Activated CD4-positive, CD25-positive, alpha-beta regulatory T cell treated with anti-CD3 and anti-CD28 coated beads, Interleukin-2, amount 50 U/mL, for 24 hours (primary cell): ENCODE data around the gene MYBPC2.

Experiments
- ATAC-seq, 2 donors: fragments of 150-1000 bp; cut with Tn5 transposase; one replicate each; pipeline ENCODE4 v1.10.0; 2021; ENCODE audit warnings: mild to moderate bottlenecking in 1 of 2, moderate library complexity in 1 of 2

The MYBPC2 gene

GRCh38 chr19:50500753-50501151 lies 68.1 kb downstream of the MYBPC2 start:
- no peak for ATAC-seq

DNA sequence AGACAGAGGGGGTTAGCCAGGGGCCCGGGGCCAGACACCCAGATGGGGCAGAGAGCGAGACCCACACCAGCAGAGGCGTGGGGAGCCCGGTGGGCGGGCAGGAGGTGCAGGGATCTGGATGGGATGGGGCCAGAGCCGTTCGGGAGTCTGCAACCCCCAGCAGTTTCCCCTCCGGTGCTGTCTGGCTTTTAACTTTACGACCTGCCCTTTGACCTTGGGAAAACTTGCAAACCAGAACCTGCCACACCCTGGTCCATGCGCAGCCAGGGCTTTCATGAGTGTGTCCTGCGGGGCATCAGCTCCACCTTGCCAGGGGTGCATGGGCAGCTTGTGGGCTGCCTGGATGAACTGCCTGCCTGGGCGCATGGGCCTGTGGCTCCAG lies 68.5 kb downstream of the MYBPC2 start:
- ATAC-seq = no peak

DNA sequence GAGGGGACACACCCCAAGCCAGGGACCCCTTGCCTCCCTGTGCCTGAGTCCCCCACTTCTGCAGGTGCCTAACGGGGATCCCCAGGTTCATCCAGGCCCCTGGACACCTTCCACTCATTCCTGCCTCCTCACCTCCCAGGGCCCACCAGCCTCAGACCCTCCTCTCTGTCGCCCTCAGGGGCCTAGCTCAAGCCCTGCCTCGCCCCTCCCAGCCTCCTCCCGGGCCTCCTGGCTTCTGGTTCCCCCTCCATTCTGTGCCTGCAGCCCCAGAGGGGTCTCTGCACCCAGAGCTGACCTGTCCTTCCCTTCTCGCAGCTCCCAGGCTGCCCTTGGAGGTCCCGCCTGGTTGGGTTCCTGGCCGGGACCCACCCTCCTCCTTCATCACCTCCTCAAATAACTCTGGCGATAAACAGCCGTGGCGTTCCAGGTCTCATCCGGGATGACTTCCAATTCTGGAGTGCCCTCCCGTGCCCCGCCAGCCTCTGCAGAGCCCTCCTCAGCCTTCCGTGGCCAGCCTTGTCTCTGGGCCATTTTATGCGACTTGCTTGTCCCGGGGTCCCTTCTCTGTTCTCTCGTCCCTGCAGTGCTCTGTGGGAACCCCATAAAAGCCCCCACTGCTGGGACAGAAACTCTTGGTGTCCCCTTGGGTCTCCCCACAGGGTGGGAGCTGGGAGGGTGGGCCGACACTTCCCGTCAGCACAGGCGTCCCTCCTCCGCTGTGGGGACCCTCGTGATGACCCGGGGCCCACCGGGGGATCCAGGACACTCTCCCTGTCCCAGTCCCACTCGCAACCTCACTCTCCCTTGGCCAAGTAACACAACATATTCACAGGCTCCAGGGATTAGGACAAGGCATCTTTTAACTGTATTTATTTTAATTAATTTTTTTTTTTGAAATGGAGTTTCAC lies 69.1 kb downstream of the MYBPC2 start:
- ATAC-seq = no peak

DNA sequence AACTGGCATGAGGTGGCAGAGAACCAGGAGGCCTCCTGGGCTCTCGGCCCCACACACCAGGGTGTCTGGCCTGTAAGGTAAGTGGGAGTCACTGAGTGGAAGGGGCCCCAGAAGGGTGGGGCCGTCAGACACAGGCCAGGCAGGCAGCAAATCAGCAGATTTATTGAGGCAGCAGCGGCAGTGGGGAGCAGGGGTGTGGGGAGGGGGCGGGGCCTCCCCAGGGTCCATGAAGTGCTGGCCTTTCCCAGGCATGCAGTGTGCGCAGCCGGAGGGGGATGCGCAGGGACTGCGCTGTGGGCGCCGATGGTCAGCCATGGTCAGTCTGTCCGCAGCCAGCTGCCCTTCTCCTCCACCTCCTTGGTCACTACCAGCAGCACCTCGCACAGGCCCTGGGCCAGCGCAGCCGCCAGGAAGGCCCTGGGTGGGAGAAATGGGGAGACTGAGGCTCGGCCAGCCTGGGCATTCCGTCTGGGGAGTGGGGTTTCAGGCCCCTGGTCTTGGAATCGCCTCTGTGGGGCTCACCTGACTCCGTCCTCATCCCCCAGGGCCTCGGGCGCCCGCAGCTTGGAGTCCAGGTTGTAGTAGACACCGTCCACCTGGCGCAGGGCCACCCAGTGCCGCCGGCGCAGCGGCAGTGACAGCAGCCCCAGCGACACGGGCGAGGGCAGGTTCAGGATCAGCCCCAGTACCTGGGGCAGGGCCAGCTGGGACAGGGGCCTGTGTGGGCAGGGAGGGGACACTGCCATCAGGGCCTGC lies 73.3 kb downstream of the MYBPC2 start:
- ATAC-seq = no peak

- no peak for ATAC-seq
Measured at GRCh38 chr19:50506700-50507099, 74.0 kb downstream of the MYBPC2 start.

DNA sequence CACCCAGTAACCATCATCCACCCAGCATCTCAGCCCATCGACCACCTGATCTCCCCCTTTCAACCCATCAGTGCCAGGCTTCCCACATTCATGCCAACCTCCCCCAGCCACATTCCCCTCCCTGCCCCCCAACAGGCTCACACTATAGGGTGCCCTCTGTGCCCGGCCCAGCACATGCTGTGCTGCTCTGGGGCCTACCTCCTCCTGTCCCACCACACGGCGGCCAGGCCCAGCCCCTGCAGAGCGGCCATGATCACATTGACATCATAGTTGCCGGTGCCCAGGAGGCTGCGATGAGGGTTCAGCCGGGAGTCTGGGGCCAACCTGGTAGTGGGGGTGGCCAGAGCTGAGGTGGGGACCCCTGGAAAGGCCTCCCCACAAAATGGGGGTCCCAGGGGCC lies 74.7 kb downstream of the MYBPC2 start:
- ATAC-seq = no peak

DNA sequence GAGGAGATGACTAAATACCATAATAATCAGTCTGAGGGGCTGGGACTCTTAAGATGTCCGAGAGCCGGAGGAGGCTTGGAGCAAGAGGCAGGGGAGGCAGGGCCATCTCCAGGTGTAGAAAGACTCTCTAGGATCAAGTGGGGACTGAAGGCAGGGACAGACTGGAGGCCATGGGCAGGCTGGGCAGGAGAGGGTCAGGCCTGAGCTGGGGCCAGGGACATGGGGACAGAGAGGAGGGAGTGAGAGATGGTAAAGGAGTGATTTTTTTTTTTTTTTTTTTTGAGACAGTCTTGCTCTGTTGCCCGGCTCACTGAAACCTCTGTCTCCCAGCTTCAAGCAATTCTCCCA lies 76.1 kb downstream of the MYBPC2 start:
- ATAC-seq = no peak

GRCh38 chr19:50509366-50509765 lies 76.7 kb downstream of the MYBPC2 start:
- ATAC-seq = no peak

- no peak for ATAC-seq
Measured at GRCh38 chr19:50510121-50510670, 77.5 kb downstream of the MYBPC2 start.

DNA sequence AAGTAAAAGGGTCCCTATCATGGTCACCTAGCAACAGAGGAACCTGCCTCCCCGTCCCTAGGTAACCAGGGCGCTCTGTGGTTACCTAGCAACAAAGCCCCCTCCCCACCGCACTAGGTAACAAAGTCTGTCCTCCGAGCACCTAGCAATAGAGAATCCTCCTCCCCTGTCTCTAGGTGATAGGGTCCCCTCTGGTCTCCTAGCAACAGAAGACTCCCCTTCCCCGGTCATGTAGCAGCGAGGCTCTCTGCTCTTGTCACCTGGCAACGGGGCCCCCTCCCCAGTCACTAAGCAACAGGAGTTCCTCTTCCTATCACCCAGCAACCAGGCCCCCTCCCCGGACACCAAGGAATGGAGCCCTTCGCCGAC lies 78.0 kb downstream of the MYBPC2 start:
- no peak for ATAC-seq

DNA sequence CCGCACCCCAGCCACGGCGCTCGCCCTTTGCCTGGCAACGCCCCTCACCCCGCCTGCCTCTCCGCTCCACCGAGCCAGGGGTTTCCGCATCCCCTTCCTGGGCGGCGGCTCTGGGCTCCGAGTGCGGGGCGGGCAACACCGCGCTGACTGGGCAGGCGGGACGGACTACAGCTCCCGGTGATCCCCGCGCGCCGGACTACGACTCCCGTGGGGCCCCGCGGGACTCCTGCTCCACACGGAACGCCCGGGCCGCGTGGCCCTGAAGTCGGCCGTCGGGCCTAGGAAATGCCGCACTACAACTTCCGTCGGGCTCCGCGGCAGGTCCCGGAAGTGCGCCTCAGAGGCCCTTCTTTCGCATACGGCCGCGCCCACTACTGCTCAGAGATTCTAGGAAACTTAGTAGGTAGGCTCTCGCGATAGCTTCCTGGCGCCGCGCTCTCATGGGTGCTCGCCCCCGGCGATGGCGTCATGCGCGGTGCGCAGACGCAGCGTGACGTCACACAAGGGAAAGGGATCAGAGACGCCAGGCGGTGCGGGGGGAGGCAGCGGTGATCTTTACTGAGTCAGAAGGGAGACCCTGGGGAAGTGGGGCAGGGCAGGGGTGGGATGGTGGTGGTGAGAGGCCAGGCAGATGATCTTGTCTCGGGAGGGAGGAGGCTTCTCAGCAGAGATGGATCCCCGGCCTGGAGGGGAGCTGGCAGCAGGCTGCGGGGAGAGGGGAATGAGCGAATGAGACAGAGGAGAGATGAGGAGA lies 78.6 kb downstream of the MYBPC2 start, which contains the start of gene JOSD2:
JOSD2 (minus strand) TSS at position 123 of the 754 bp plus-strand sequence. CDS start 760 bp downstream, outside the sequence.
- ATAC-seq = peak; percentile 95 to 97

GRCh38 chr19:50512112-50512998 lies 79.7 kb downstream of the MYBPC2 start:
- ATAC-seq = no peak

DNA sequence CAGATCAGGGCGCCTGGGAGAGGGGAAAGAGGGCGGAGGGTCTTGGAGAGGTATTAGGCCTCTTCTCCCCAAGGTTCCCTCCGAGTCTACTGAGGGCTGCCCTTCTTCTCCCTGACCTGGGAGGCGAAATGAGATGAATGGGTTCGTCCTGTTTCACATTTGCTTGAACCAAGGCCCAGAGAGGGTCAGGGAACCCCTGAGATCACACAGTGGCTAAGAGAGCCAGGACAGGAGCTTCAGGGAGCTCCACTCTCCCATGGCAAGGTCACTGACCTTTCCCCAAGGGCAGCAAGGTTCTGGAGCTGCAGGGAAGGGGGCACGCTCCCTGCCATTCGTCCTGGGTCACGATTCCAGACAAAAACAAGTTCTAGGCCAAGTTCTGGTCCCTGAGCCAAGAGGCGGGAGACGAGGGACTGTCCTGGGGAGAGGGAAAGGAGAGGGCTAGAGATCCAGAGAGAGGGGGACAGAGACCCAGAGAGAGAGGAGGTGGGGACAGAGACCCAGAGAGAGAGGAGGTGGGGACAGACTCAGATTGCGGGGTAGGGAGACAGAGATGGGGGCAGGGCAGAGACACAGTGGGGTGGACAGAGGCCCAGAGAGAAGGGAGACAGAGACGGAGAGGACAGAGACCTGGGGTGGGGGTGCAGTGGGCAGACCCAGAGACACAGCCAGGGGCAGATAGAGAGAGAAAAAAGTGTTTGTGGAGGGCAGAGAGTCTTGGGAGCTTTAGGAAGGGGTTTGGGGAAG lies 80.5 kb downstream of the MYBPC2 start:
- ATAC-seq = no peak

DNA sequence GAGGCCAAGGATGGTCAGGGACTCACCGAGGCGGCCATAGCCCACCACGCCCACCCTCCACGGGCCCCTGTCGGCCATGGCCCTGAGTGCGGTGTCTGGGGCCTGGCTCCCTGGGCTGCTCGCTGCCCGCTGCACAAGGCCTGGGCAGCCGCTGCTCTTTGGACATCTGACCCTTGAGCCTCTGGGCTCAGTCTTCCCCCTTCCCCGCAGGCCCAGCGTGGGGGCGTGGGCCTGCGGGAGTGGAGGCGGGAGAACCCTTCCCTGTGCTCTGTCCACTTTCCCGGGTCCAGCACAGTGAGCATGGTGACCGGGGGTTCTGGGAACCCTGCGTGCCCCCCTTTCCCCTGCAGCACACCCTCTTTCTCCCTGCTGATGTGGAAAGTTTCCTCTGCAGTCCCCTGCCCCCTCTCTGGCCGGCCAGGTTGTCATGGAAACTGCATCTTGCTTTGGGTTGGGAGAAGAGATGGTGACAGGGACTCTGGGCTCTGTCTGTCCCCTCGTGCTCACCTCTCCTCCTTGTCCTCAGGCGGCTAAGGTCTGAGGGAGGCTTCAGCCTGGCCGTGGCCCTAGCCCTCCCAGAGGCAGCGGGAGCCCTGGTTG lies 81.2 kb downstream of the MYBPC2 start, which contains the start of gene ASPDH:
ASPDH (minus strand) TSS at position 168 of the 600 bp plus-strand sequence; CDS start at position 78, 90 bp downstream.
- ATAC-seq = no peak

GRCh38 chr19:50514346-50515167 lies 81.9 kb downstream of the MYBPC2 start:
- no peak for ATAC-seq

DNA sequence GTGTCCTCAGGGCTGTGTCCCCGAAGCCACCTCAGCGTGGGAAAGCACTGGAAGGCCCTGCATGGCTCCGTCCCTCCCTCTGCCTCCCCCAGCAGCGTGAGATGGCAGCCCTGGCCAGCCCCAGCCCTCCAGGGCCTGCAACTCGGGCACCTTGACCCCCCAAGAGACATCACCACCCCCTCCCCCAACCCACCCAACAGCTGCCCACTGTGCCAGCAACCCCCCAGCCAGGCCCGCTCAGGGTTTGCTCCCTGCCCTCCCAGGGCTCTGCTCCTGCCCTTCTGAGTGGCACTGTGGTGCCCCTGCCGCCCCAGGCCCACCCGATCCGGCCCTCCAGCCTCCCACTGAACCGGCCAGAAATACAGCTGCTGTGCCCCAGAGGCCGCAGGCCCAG lies 82.5 kb downstream of the MYBPC2 start:
- ATAC-seq = no peak
